ENCODE measurements around the gene KCNT2.

Gene KCNT2

DNA sequence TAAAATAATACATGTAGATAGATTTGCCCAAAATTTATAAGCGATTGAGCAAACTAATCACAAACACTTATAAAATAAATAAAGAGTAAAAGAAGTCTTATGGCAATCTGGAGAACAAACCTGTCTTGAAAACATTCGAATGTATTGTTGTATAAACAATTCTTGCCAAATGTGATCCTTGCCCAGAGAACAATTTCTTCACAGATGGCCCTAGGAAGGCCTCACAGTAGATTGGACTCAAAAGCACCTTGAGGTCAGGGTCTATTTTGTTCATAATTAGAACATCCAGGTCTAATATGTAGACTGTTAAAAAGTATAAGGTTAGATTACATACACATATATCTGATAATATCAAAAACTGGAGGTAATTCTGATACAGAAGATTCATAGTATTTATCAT, 202.4 kb downstream of the KCNT2 start:
- TF ChIP-seq, protein P1, sequence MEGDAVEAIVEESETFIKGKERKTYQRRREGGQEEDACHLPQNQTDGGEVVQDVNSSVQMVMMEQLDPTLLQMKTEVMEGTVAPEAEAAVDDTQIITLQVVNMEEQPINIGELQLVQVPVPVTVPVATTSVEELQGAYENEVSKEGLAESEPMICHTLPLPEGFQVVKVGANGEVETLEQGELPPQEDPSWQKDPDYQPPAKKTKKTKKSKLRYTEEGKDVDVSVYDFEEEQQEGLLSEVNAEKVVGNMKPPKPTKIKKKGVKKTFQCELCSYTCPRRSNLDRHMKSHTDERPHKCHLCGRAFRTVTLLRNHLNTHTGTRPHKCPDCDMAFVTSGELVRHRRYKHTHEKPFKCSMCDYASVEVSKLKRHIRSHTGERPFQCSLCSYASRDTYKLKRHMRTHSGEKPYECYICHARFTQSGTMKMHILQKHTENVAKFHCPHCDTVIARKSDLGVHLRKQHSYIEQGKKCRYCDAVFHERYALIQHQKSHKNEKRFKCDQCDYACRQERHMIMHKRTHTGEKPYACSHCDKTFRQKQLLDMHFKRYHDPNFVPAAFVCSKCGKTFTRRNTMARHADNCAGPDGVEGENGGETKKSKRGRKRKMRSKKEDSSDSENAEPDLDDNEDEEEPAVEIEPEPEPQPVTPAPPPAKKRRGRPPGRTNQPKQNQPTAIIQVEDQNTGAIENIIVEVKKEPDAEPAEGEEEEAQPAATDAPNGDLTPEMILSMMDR (IDR thresholded peaks at IDR 0.05) = no peak
- no peak overlapping the region for H3K27ac Mint-ChIP-seq

DNA sequence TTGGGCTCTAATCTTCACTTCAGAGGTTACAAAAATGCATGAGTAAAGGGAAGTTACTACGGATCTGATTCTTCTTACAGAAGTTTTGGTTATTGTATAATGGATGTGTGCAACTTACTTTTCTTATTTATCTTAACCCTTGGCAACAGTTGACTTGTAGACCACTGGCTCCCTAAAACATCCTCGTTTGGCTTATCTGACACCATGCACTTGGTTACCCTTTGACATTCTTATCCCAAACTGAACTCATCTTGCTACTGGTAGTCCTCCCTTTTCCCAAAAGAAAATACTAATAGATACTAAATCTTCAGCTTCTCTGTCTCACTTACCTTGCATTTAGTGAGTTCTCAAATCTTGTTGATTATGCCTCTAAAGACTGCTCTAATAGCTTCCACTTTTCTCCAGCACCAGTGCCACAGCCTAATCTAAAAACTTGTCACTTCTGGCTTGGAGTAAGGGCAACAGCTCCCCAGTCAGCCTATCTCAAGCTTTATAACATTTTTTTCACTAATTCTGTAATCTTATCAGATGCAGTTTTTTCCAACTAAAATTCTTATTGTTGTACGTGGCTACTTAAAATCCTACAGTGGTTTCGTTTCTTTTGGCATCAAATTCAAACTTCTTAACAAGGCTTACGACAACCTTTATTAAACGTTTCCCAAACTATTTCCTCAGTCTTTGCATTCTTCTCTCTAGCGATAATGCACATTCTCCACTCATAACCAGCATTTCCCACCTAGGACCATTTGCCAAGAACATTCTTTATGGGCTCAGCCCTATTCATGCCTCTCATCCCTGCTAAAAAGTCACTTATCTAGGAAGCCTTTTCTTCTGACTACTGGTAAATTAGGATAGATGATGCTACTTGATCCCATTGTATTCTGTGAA, 204.2 kb downstream of the KCNT2 start:
- Mint-ChIP-seq H3K9me3 (no peaks in the 10 kb centered on the region), H3K4me1 (peaks cover 41% of the 10 kb centered on the region), H3K4me3 (no peak overlapping the region), H3K27me3 (ENCODE audit: low read depth, poor library complexity) (no peaks in the 10 kb centered on the region), H3K36me3 (ENCODE audit: low read depth) (no peaks in the 10 kb centered on the region), H3K27ac (no peak overlapping the region)
- TF ChIP-seq, protein P1 (IDR thresholded peaks at IDR 0.05) = no peak
- DNase-seq = no peak

More for the DNA sequence above, 202.4 kb downstream of the KCNT2 start:
- H3K27me3 Mint-ChIP-seq (ENCODE audit: low read depth, poor library complexity) = no peaks in the 10 kb centered on the region
- no peak overlapping the region for H3K4me3 Mint-ChIP-seq
- no peak for DNase-seq
- peaks cover 36% of the 10 kb centered on the region for H3K4me1 Mint-ChIP-seq
- no peaks in the 10 kb centered on the region for H3K36me3 Mint-ChIP-seq (ENCODE audit: low read depth)
- no peaks in the 10 kb centered on the region for H3K9me3 Mint-ChIP-seq

GRCh38 chr1:196401891-196402290, 206.3 kb downstream of the KCNT2 start:
- TF ChIP-seq, protein P1 (IDR thresholded peaks at IDR 0.05) = no peak
- Mint-ChIP-seq H3K27ac (no peak overlapping the region), H3K4me1 (peaks cover 20% of the 10 kb centered on the region), H3K27me3 (ENCODE audit: low read depth, poor library complexity) (no peaks in the 10 kb centered on the region), H3K36me3 (ENCODE audit: low read depth) (no peaks in the 10 kb centered on the region), H3K4me3 (no peak overlapping the region), H3K9me3 (no peaks in the 10 kb centered on the region)
- no peak for DNase-seq

GRCh38 chr1:196401452-196401833, 206.8 kb downstream of the KCNT2 start:
- no peak overlapping the region for H3K4me3 Mint-ChIP-seq
- H3K27ac Mint-ChIP-seq = peak overlapping the region; percentile 71
- peaks cover 15% of the 10 kb centered on the region for H3K4me1 Mint-ChIP-seq
- no peak for DNase-seq
- TF ChIP-seq, protein P1 (IDR thresholded peaks at IDR 0.05) = no peak
- H3K27me3 Mint-ChIP-seq (ENCODE audit: low read depth, poor library complexity) = no peaks in the 10 kb centered on the region
- no peaks in the 10 kb centered on the region for H3K9me3 Mint-ChIP-seq
- no peaks in the 10 kb centered on the region for H3K36me3 Mint-ChIP-seq (ENCODE audit: low read depth)

GRCh38 chr1:196400478-196401451, 207.5 kb downstream of the KCNT2 start:
- Mint-ChIP-seq H3K27ac (peak overlapping the region; percentile 71), H3K4me1 (peaks cover 15% of the 10 kb centered on the region), H3K4me3 (no peak overlapping the region), H3K27me3 (ENCODE audit: low read depth, poor library complexity) (no peaks in the 10 kb centered on the region), H3K36me3 (ENCODE audit: low read depth) (no peaks in the 10 kb centered on the region), H3K9me3 (no peaks in the 10 kb centered on the region)
- DNase-seq = no peak
- TF ChIP-seq, protein P1 (IDR thresholded peaks at IDR 0.05) = no peak

All from nephron progenitor cell (in vitro differentiated cells).